GM23248 (cell line): Measurements from ENCODE around the gene RNF149.
"Not testable (repeated sequence)": the region's sequence is repeated elsewhere in the genome, so short reads cannot be mapped to it uniquely, and the experiment has no call there.

ENCODE experiments used
- EZH2 ChIP-seq: fragments of 200-600 bp; sonication (generic); IDR thresholded peaks from 2 replicates; pipeline ENCODE4 v1.6.1; 2018; ENCODE audit warnings: antibody characterized with exemption, mild to moderate bottlenecking; ENCODE audit not compliant: insufficient read depth, poor library complexity, severe bottlenecking
- EZH2phosphoT487 ChIP-seq: fragments of 200-600 bp; sonication (generic); IDR thresholded peaks from 2 replicates; pipeline ENCODE4 v1.6.1; 2018; ENCODE audit warnings: antibody characterized with exemption, moderate library complexity, mild to moderate bottlenecking, low read depth; ENCODE audit not compliant: insufficient read depth

DNA sequence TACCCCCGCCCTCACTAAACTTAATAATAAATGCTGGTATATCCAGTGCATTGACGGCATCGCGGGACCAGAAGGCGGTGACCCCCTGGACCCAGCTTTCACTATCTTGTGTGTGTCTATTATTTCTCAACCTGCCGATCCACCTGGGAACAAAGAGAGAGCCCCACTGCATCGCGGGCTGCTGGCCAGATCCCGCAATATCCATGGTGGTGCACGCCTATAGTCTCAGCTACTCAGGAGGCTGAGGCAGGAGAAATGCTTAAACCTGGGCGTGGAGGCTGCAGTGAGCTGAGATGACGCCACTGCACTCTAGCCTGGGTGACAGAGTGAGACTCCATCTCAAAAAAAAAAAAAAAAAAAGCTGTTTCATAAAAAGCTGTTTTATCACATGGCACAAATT lies 63.6 kb downstream of the RNF149 start:
- not testable (repeated sequence) for TF ChIP-seq EZH2, EZH2phosphoT487
